K562 treated with DMSO at 1 percent for 48 hours (cell line): Measurements from ENCODE around the gene PCDHA3. TPM values are rescaled to one million over a fixed set of nuclear protein-coding genes. Genes with fewer than 3 reads are reported as not detected.

Source experiments
- total RNA-seq: library from RNA; unstranded; fragments of 300-600 nt; gene quantifications from 2 replicates; pipeline ENCODE4 v1.2.3, GENCODE V29; 2022; ENCODE audit warnings: low replicate concordance; ENCODE audit errors: extremely low read depth

PCDHA3 gene
- not detected in 2 replicates for total RNA-seq

DNA sequence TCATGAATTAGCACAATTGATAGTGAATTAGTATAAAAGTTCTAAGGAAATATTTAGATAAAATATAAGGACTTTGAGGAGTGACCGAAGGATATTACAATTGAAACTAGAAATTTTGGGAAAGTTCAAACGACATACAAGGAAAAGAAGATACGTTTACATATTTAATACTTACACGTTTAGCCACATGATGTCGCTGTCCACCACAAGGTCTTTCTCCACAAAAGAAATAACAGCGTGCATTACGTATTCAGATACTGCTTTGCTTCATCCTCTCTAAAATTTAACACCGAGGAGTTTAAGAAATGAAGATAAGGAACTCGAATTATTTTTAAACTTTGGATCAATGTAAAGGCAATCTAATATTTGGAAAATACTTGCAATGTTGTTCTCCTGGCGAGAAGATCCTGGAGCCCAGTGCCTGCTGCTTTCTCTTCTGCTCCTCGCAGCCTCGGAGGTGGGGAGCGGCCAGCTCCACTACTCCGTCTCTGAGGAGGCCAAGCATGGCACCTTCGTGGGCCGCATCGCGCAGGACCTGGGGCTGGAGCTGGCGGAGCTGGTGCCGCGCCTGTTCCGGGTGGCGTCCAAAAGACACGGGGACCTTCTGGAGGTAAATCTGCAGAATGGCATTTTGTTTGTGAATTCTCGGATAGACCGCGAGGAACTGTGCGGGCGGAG, at the start of gene PCDHA3:
PCDHA3 (plus strand) TSS at position 242 of the 678 bp plus-strand sequence.

DNA sequence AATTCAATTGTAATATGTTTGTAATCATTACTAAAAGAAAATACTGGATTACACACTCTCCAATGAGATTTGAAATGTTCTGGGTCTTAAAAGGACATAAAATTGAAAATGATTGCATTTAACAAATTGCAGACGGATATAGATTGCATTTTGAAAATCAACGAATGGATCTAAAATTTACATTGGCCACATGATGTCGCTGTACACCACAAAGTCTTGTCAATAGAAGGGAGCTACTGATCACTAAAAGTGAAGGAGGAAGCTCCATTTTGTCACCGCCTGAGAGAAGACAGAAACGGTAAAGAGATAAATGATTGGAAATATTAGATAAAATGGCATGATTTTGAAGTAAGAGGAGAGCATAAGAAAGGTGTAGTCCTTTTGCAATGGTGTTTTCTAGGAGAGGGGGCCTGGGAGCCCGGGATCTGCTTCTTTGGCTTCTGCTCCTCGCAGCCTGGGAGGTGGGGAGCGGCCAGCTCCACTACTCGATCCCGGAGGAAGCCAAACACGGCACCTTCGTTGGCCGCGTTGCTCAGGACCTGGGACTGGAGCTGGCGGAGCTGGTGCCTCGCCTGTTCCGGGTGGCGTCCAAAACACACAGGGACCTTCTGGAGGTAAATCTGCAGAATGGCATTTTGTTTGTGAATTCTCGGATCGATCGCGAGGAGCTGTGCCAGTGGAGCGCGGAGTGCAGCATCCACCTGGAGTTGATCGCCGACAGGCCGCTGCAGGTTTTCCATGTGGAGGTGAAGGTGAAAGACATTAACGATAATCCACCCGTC, 14.8 kb upstream of the PCDHA3 start, which contains the start of gene PCDHA1:
PCDHA1 (plus strand) TSS at position 236 of the 782 bp plus-strand sequence.

DNA sequence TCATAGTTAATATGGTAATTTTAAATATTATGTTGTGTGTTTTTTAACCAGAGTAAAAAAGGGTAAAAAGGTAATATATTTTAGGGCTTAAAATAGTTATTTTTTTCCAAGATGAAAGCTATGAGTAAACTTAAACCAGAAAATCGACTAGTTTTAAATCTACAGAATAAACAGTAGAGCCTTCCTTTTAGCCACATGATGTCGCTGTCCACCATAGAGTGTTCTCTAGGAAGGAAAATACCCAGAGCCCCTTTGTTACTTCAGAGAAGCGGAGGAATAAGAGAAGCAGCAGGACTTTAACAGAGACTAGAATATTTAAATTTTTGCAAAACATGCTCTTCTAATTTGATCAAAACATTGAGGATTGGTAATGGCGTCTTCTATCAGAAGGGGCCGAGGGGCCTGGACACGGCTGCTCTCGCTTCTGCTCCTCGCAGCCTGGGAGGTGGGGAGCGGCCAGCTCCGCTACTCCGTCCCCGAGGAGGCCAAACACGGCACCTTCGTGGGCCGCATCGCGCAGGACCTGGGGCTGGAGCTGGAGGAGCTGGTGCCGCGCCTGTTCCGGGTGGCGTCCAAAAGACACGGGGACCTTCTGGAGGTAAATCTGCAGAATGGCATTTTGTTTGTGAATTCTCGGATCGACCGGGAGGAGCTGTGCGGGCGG, 6.1 kb upstream of the PCDHA3 start, which contains the start of gene PCDHA2:
PCDHA2 (plus strand) TSS at position 258 of the 664 bp plus-strand sequence.

DNA sequence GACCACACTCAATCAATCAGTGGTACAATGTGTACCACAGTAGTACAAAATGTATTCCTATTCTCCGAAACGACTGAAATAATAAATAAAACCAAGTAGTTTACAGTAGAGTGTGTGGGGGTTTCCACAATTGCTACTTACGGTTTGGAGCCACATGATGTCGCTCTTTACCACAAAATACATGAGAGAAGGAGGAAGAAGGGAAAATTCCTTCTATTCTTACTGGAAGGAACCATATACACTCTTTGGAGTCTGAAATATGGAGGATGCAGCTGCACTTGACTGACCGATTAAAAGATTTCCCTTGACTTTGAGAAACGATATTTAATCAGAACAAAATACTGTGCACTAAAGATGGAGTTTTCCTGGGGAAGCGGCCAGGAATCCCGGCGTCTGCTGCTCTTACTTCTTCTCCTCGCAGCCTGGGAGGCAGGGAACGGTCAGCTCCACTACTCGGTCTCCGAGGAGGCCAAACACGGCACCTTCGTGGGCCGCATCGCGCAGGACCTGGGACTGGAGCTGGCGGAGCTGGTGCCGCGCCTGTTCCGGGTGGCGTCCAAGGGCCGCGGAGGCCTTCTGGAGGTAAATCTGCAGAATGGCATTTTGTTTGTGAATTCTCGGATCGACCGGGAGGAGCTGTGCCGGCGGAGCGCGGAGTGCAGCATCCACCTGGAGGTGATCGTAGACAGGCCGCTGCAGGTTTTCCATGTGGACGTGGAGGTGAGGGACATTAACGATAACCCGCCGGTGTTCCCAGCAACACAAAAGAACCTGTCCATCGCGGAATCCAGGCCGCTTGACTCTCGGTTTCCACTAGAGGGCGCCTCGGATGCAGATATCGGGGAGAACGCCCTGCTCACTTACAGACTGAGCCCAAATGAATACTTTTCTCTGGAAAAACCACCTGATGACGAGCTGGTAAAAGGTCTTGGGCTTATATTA, 6.2 kb downstream of the PCDHA3 start, which contains the start of gene PCDHA4:
PCDHA4 (plus strand) TSS at position 235 of the 942 bp plus-strand sequence.

DNA sequence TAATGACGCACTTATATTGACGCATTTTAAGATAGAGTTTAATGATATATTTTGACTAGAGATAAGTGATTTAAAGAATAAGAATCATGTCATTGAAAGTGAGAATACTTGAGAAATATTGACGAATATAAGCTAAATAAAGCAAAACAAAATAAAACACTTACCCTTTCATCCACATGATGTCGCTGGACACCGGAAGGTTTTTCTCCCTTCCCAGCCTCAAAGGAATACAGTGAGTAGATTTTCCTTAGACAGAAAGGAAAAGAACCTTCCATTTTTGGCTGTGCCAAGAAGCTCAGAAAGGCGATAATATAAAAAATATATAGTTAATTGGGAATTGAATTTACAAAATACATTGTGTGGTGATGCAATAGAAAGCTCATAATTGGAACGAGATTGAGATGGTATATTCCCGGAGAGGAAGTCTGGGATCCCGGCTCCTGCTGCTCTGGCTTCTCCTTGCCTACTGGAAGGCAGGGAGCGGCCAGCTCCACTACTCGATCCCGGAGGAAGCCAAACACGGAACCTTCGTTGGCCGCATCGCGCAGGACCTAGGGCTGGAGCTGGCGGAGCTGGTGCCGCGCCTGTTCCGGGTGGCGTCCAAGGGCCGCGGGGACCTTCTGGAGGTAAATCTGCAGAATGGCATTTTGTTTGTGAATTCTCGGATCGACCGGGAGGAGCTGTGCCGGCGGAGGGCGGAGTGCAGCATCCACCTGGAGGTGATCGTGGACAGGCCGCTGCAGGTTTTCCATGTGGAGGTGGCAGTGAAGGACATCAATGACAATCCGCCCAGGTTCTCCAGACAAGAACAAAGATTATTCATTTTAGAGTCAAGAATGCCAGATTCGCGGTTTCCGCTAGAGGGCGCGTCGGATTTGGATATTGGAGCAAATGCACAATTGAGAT, 20.8 kb downstream of the PCDHA3 start, which contains the start of gene PCDHA5:
PCDHA5 (plus strand) TSS at position 239 of the 906 bp plus-strand sequence.

DNA sequence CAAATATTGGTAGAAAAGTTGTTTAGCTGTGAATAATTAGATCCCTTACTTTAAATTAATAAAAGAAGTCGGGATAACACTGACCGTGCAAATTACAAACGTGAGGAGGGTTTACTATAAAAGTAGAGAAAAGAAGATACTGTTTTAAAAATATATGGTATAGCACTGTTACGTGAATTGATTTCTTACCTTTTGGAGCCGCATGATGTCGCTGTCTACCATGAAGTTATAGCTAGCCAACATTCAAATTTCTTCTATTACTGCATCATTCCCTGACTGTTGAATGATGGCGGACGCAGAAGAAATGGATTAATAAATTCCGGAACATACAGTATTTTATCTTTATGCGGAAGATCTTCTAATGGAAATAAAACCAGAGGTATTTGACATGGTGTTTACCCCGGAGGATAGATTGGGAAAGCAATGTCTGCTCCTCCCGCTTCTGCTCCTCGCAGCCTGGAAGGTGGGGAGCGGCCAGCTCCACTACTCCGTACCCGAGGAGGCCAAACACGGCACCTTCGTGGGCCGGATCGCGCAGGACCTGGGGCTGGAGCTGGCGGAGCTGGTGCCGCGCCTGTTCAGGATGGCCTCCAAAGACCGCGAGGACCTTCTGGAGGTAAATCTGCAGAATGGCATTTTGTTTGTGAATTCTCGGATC, 27.0 kb downstream of the PCDHA3 start, which contains the start of gene PCDHA6:
PCDHA6 (plus strand) TSS at position 257 of the 658 bp plus-strand sequence; CDS start at position 389, 132 bp downstream.

DNA sequence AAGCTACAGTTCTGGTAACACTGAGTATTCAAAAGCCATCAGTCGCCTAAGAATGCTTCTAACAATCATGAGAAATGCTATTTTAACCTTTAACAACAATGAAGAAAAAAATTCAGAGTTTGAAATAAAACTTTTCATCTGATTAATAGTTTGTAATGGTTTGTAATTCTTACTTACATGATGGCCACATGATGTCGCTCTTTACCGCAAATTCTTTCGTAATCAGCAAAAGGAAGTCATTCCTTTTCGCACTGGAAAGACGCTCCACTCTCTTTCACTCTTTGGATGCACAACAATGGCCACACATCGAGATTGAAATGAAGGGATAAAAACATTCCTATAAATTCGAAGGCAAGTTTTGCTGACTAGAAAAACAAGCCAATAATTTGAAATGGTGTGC, 33.1 kb downstream of the PCDHA3 start, which contains the start of gene PCDHA7:
PCDHA7 (plus strand) TSS at position 277 of the 400 bp plus-strand sequence; CDS start at position 392, 115 bp downstream.

DNA sequence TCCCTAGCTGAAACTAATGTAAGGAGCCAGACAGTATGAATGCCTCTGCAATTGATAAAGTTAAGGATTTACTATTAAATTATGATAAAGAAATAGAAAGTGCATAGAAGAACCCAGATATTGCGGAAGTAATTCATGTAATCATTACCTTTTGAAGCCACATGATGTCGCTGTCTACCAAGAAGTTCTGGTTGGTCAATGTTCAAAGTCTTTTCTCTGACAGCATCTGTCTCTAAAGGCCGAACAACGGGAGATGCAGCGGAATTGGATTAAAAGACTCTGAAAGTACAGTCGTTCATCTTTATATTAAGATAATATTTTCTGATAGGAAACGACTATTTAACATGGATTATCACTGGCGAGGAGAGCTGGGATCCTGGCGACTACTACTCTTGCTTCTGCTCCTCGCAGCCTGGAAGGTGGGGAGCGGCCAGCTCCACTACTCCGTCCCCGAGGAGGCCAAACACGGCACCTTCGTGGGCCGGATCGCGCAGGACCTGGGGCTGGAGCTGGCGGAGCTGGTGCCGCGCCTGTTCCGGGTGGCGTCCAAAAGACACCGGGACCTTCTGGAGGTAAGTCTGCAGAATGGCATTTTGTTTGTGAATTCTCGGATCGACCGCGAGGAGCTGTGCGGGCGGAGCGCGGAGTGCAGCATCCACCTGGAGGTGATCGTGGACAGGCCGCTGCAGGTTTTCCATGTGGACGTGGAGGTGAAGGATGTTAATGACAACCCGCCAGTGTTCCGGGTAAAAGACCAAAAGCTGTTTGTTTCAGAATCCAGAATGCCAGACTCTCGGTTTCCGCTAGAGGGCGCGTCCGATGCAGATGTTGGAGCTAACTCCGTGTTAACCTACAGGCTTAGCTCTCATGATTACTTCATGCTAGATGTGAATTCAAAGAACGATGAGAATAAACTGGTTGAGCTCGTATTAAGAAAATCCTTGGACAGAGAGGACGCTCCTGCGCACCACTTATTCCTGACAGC, 40.4 kb downstream of the PCDHA3 start, which contains the start of gene PCDHA8:
PCDHA8 (plus strand) TSS at position 210 of the 985 bp plus-strand sequence; CDS start at position 345, 135 bp downstream.

DNA sequence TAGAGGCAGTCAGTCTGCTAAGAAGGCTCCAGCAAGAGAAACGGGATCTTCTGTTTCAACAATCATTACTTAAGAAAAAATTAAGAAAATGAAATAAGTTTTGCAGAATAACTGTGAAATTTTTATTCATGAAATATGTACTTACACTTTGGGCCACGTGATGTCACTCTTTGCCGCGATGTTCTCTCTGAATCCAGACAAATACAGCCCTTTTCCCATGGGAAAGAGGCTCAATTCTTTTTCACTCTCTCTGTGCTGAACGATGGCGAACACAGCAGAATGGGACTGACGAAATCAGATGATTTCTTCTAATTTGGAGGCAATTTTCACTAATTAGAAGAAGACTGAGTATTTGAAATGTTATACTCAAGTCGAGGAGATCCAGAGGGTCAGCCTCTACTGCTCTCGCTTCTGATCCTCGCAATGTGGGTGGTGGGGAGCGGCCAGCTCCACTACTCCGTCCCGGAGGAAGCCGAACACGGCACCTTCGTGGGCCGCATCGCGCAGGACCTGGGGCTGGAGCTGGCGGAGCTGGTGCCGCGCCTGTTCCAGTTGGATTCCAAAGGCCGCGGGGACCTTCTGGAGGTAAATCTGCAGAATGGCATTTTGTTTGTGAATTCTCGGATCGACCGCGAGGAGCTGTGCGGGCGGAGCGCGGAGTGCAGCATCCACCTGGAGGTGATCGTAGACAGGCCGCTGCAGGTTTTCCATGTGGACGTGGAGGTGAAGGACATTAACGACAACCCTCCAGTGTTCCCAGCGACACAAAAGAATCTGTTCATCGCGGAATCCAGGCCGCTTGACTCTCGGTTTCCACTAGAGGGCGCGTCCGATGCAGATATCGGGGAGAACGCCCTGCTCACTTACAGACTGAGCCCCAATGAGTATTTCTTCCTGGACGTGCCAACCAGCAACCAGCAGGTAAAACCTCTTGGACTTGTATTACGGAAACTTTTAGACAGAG, 47.6 kb downstream of the PCDHA3 start, which contains the start of gene PCDHA9:
PCDHA9 (plus strand) TSS at position 244 of the 964 bp plus-strand sequence; CDS start at position 358, 114 bp downstream.

Other genes starting within 250 kb of the PCDHA3 start
- gene SRA1, start 243.6 kb upstream of the PCDHA3 start, total RNA-seq = not detected in 2 replicates
- not detected in 2 replicates for gene APBB3, start 236.5 kb upstream of the PCDHA3 start, total RNA-seq
- gene SLC35A4, start 236.2 kb upstream of the PCDHA3 start, total RNA-seq = not detected in 2 replicates
- not detected in 2 replicates for gene CD14, start 167.9 kb upstream of the PCDHA3 start, total RNA-seq
- not detected in 2 replicates for gene TMCO6, start 161.6 kb upstream of the PCDHA3 start, total RNA-seq
- not detected in 2 replicates for gene NDUFA2, start 153.4 kb upstream of the PCDHA3 start, total RNA-seq
- not detected in 2 replicates for gene IK, start 153.2 kb upstream of the PCDHA3 start, total RNA-seq
- not detected in 2 replicates for gene WDR55, start 136.2 kb upstream of the PCDHA3 start, total RNA-seq
- not detected in 2 replicates for gene DND1, start 127.5 kb upstream of the PCDHA3 start, total RNA-seq
- gene HARS1, start 109.7 kb upstream of the PCDHA3 start, total RNA-seq = not detected in 2 replicates
- gene HARS2, start 109.6 kb upstream of the PCDHA3 start, total RNA-seq = not detected in 2 replicates
- not detected in 2 replicates for gene ZMAT2, start 100.6 kb upstream of the PCDHA3 start, total RNA-seq
- gene PCDHA1, start 14.9 kb upstream of the PCDHA3 start, total RNA-seq = not detected in 2 replicates
- gene PCDHA2, start 6.2 kb upstream of the PCDHA3 start, total RNA-seq = not detected in 2 replicates
- not detected in 2 replicates for gene PCDHA4, start 6.0 kb downstream of the PCDHA3 start, total RNA-seq
- gene PCDHA5, start 20.6 kb downstream of the PCDHA3 start, total RNA-seq = not detected in 2 replicates
- not detected in 2 replicates for gene PCDHA6, start 26.9 kb downstream of the PCDHA3 start, total RNA-seq
- not detected in 2 replicates for gene PCDHA7, start 33.2 kb downstream of the PCDHA3 start, total RNA-seq
- gene PCDHA8, start 40.1 kb downstream of the PCDHA3 start, total RNA-seq = not detected in 2 replicates
- gene PCDHA9, start 47.3 kb downstream of the PCDHA3 start, total RNA-seq = not detected in 2 replicates
- not detected in 2 replicates for gene PCDHA10, start 54.8 kb downstream of the PCDHA3 start, total RNA-seq
- gene PCDHA11, start 67.9 kb downstream of the PCDHA3 start, total RNA-seq = not detected in 2 replicates
- not detected in 2 replicates for gene PCDHA12, start 74.3 kb downstream of the PCDHA3 start, total RNA-seq
- gene PCDHA13, start 81.1 kb downstream of the PCDHA3 start, total RNA-seq = not detected in 2 replicates
- gene PCDHAC1, start 125.2 kb downstream of the PCDHA3 start, total RNA-seq = not detected in 2 replicates
- gene PCDHAC2, start 165.4 kb downstream of the PCDHA3 start, total RNA-seq = not detected in 2 replicates